ENCODE measurements around the gene NR1D2.
"Not testable (repeated sequence)": the region's sequence is repeated elsewhere in the genome, so short reads cannot be mapped to it uniquely, and the experiment has no call there.

The NR1D2 gene

DNA sequence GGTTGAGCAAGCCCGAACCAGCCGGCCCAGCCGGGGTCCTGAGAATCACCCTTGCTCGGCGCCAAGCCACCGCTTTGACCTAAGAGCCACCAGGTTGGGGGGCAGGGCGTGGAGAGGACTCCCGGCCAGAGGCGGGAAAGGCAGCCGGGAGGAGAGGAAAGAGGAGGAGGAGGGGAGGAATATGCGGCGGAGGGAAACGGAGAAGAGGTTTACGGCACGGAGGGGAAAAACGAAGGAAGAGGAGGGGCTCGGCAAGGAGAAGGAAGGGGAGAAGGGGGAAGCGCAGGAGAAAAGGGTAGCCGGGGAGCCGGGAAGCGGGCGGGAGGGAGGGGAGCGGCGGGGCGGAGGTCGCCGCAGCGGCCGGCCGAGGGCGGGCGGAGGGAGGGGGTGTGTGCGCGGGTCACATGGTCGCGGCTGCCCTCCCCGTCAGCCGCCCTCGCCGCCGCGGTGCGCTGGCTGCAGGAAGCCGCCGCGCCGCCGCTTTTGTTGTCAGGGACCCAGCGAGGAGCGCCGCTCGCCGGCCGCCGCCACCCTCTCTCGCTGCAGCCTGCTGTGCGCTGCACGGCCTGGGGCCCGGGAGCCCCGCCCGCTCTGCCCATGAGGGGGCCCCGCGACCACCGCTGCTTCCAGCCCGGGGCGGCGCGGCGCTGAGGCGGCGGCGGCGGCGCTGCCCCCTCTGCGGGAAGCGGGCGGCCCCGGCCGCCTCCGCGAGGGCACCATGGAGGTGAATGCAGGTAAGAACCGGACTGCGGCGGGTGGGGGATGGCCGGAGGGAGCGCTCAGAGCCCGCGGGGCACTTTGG lies at the start of gene NR1D2:
Gene NR1D2, plus strand, starts transcription at position 426 of the 802 bp plus-strand sequence. Its CDS starts 293 bp downstream, at position 719.
- in situ Hi-C loops (cut with MboI; ENCODE audit: low pct_unique_long_range_greater_than_20kb, low sequenced_read_pairs, unreplicated experiment), result no loop called here
- DNase-seq (ENCODE audit: low spot score), result peak; percentile 91
- TF ChIP-seq, protein P1, sequence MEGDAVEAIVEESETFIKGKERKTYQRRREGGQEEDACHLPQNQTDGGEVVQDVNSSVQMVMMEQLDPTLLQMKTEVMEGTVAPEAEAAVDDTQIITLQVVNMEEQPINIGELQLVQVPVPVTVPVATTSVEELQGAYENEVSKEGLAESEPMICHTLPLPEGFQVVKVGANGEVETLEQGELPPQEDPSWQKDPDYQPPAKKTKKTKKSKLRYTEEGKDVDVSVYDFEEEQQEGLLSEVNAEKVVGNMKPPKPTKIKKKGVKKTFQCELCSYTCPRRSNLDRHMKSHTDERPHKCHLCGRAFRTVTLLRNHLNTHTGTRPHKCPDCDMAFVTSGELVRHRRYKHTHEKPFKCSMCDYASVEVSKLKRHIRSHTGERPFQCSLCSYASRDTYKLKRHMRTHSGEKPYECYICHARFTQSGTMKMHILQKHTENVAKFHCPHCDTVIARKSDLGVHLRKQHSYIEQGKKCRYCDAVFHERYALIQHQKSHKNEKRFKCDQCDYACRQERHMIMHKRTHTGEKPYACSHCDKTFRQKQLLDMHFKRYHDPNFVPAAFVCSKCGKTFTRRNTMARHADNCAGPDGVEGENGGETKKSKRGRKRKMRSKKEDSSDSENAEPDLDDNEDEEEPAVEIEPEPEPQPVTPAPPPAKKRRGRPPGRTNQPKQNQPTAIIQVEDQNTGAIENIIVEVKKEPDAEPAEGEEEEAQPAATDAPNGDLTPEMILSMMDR (IDR thresholded peaks at IDR 0.05; ENCODE audit: extremely low read depth, insufficient read depth, missing control alignments), result peak; percentile 39

DNA sequence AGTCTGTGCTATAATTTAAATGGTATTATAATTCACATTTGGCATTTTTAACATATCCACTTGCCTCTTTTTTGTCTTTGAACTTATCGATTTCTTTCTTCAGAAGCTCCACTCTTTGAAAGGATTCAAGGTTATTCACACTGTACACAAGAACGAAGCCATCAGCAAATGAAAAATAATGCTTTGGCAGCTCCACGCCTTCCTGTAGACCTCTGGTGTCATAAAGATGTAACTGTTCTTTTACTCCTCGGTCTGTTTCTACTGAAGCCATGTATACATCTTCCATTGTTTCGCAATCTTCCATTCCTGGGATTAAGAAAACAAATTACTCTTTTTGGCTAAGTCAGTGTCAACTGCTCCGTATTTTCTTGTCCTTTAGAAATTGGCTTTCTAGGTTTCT lies 44.3 kb upstream of the NR1D2 start:
- in situ Hi-C loops (cut with MboI; ENCODE audit: low pct_unique_long_range_greater_than_20kb, low sequenced_read_pairs, unreplicated experiment), result no loop called here
- no peak for DNase-seq (ENCODE audit: low spot score)
- TF ChIP-seq, protein P1 (IDR thresholded peaks at IDR 0.05; ENCODE audit: extremely low read depth, insufficient read depth, missing control alignments), result no peak

DNA sequence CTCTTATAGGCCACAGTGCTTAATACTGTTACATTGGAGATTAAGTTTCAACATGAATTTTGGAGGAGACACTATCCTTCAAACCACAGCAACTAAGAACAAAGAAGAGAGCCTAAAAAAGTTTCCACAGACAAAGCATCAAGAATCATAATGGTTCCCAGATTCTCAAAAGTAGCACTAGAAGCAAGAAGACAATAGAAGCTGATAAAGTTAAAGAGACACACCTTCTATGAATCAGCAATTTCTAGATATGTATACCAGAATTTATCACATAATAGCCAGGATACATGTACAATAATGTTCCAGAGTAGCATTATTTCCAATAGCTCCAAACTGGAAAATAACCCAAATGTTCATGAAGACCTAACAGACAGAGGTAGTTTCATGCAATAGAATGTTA lies 40.5 kb upstream of the NR1D2 start:
- TF ChIP-seq, protein P1 (IDR thresholded peaks at IDR 0.05; ENCODE audit: extremely low read depth, insufficient read depth, missing control alignments), result no peak
- in situ Hi-C loops (cut with MboI; ENCODE audit: low pct_unique_long_range_greater_than_20kb, low sequenced_read_pairs, unreplicated experiment), result no loop called here
- no peak for DNase-seq (ENCODE audit: low spot score)

DNA sequence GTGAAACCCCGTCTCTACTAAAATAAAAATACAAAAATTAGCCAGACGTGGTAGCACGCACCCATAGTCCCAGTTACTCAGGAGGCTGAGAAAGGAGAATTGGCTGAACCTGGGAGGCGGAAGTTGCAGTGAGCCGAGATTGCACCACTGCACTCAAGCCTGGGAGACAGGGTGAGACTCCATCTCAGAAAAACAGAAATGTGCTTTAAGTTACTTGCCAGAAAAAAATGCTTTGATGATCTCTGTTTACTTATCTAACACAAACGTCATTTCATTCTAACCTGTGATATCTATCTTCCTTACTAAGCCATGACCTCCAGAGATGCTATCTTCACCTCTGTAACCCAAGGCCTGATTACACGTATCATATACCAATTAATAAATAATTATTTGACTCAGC lies 35.7 kb upstream of the NR1D2 start:
- TF ChIP-seq, protein P1 (IDR thresholded peaks at IDR 0.05; ENCODE audit: extremely low read depth, insufficient read depth, missing control alignments), result no peak
- DNase-seq (ENCODE audit: low spot score), result no peak
- in situ Hi-C loops (cut with MboI; ENCODE audit: low pct_unique_long_range_greater_than_20kb, low sequenced_read_pairs, unreplicated experiment), result no loop called here

DNA sequence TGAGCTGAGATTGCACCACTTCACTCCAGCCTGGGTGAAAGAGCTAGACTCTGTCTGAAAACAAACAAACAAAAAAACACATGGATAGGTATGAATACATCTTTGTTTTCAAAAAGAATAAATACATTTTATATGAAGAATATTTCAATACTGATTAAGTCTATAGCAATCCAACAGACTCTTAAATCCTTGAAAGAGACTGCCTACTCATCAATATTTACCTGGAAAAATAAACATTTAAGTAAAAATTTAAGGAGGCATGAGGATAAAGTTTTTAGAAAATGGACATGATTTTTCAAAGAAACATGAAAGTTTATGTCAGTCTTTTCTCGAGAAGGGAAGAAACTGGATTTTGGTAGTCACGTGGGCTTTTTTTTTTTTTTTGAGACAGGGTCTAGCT lies 33.7 kb upstream of the NR1D2 start:
- no peak for DNase-seq (ENCODE audit: low spot score)
- TF ChIP-seq, protein P1 (IDR thresholded peaks at IDR 0.05; ENCODE audit: extremely low read depth, insufficient read depth, missing control alignments), result no peak
- in situ Hi-C loops (cut with MboI; ENCODE audit: low pct_unique_long_range_greater_than_20kb, low sequenced_read_pairs, unreplicated experiment), result no loop called here

DNA sequence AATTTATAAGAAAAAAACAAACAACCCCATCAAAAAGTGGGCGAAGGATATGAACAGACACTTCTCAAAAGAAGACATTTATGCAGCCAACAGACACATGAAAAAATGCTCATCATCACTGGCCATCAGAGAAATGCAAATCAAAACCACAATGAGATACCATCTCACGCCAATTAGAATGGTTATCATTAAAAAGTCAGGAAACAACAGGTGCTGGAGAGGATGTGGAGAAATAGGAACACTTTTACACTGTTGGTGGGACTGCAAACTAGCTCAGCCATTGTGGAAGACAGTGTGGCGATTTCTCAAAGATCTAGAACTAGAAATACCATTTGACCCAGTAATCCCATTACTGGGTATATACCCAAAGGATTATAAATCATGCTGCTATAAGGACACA lies 32.8 kb upstream of the NR1D2 start:
- in situ Hi-C loops (cut with MboI; ENCODE audit: low pct_unique_long_range_greater_than_20kb, low sequenced_read_pairs, unreplicated experiment); DNase-seq (ENCODE audit: low spot score): not testable (repeated sequence)

DNA sequence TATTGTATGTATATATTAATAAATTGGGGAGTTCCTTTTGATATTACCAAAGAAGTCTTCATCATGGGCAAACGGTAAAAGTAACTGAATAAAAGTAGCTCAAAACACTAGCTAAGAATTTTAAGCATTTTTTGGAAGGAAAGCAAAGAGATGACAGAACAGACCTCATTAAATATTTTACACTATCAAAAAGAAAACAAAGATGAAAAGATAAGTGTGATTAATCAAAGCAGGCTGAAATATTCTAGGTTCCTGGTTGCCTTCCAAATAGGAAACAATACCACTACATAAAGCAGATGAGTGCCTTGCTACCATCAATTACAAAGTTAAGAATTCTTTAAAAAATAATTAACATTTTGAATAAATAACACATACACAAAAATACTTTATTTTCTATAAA lies 31.9 kb upstream of the NR1D2 start:
- TF ChIP-seq, protein P1 (IDR thresholded peaks at IDR 0.05; ENCODE audit: extremely low read depth, insufficient read depth, missing control alignments), result no peak
- in situ Hi-C loops (cut with MboI; ENCODE audit: low pct_unique_long_range_greater_than_20kb, low sequenced_read_pairs, unreplicated experiment), result no loop called here
- no peak for DNase-seq (ENCODE audit: low spot score)

Data from GM13977 (cell line).